Neural progenitor cell (in vitro differentiated cells): ENCODE data around the gene LDHAL6B.

Source experiments
- CTCF ChIP-seq: fragments of 200-600 bp; sonication (generic); IDR thresholded peaks from 2 replicates; pipeline ENCODE4 v1.5.1; 2017; ENCODE audit warnings: antibody characterized with exemption, mild to moderate bottlenecking
- EZH2phosphoT487 ChIP-seq: fragments of 200-600 bp; sonication (generic); IDR thresholded peaks from 2 replicates; pipeline ENCODE4 v1.6.1; 2017; ENCODE audit warnings: antibody characterized with exemption

- no peak for TF ChIP-seq CTCF
- no peak for TF ChIP-seq EZH2phosphoT487
These were observed 20.4 kb downstream of the LDHAL6B start for GRCh38 chr15:59227021-59227420.
